Measurements from ENCODE around the gene GPATCH2. TPM values are rescaled to one million over a fixed set of nuclear protein-coding genes. Genes with fewer than 3 reads are reported as not detected.
A peak's percentile ranks its signal among the peaks of the same experiment; 100 is the strongest.

The GPATCH2 gene
- 11.3 TPM for total RNA-seq (2021; ENCODE audit: unreplicated experiment)
- polyA plus RNA-seq (2012) = 2.8 and 3.5 TPM in 2 replicates
- Bru-seq, nascent RNA = percentile 75 among the genes with signal in this experiment
- percentile 60 among the genes with signal in this experiment for BruChase-seq, experiment 1, labeled RNA remaining after a 6-hour chase
- percentile 69 among the genes with signal in this experiment for BruChase-seq, experiment 2, labeled RNA remaining after a 2-hour chase
- long read RNA-seq, full-length matches to known transcripts = 7 of 11 reads
- long read RNA-seq, partial matches to known transcripts = 2 of 11 reads
- long read RNA-seq, other reads (novel, unspliced or antisense) = 2 of 11 reads

- peaks cover 49% of the 10 kb centered on the region for H3K79me2 ChIP-seq (ENCODE audit: insufficient read depth, low read length)
- peak within 1 kb of the TSS; percentile 73 to 83 for H3K4me3 ChIP-seq (replicated peaks in 1 of 2; ENCODE audit: low read depth in 1 of 2, low read length in 2 of 2)
- H3K9me3 ChIP-seq (ENCODE audit: control insufficient read depth in 1 of 2, insufficient read depth in 1 of 2, low read depth in 1 of 2, low read length in 2 of 2) = no peaks in the 10 kb centered on the region
- H3K36me3 ChIP-seq (ENCODE audit: control insufficient read depth in 1 of 2, insufficient read depth in 2 of 2, low read length in 2 of 2) = no peaks in the 10 kb centered on the region
- peak; percentile 89 for ATAC-seq
- peak within 1 kb of the TSS; percentile 96 for H2AFZ ChIP-seq (ENCODE audit: low read depth, low read length, poor library complexity, severe bottlenecking)
- H3K27me3 ChIP-seq (ENCODE audit: insufficient read depth, low read length) = no peaks in the 10 kb centered on the region
- peak within 1 kb of the TSS; percentile 77 for H3K9ac ChIP-seq (ENCODE audit: low read length)
- no peaks in the 10 kb centered on the region for H3K9me2 ChIP-seq (ENCODE audit: insufficient read depth)
- peak within 1 kb of the TSS; percentile 94 for H3K4me2 ChIP-seq (ENCODE audit: low read length)
- peaks cover 7% of the 10 kb centered on the region; the same call in 1 of the 2 replicates for H4K20me1 ChIP-seq (ENCODE audit: insufficient read depth)
- peak within 1 kb of the TSS; percentile 63 for H3K27ac ChIP-seq (ENCODE audit: low read depth, low read length)
- peak; percentile 83 for DNase-seq (ENCODE audit: low read depth, low spot score)
- POLR2A ChIA-PET = interaction anchor here (0.6 to 1.6 kb wide), 6 partner anchors 9 to 83 kb away, joined by 3 to 6 read pairs (median 4); no protein-coding TSS in a partner anchor
- peaks cover 0 to 12% of the 10 kb centered on the region in 2 experiments; a peak in 1 of 4 replicates for H3K4me1 ChIP-seq (ENCODE audit: control insufficient read depth in 1 of 2, insufficient read depth in 2 of 2, low read length in 2 of 2)
- RAD21 ChIA-PET (ENCODE audit: low non-redundant PET in 1 of 2, low total read pairs in 2 of 2, uncharacterized antibody in 2 of 2, unreplicated experiment in 2 of 2) = no interaction called here
- intact Hi-C loops (cut with micrococcal nuclease) = loop anchor here (10.0 kb wide), 1 partner anchor 654 kb away; the partner anchor contains the start of gene RRP15
- no TSS peak for BruUV-seq (replicated peaks)
- CTCF ChIA-PET = interaction anchor here (0.6 to 0.8 kb wide), 2 partner anchors 9 to 186 kb away, joined by 3 read pairs; no protein-coding TSS in a partner anchor
- TF ChIP-seq EZH2phosphoT487 (IDR thresholded peaks at IDR 0.05; ENCODE audit: borderline replicate concordance) (no peak), YY1 (IDR thresholded peaks at IDR 0.05; ENCODE audit: extremely low read depth, insufficient replicate concordance, low read depth, low read length) (peak; percentile 69), JUND (IDR thresholded peaks at IDR 0.05) (peak; percentile 69), SIN3A (IDR thresholded peaks at IDR 0.05; ENCODE audit: low read depth) (peak; percentile 59), CEBPB (IDR thresholded peaks at IDR 0.05; ENCODE audit: low read depth) (no peak), REST (IDR thresholded peaks at IDR 0.05; ENCODE audit: low read depth) (no peak), ZBTB33 (IDR thresholded peaks at IDR 0.05; ENCODE audit: extremely low read depth, insufficient replicate concordance, low read length) (no peak), SRF (IDR thresholded peaks at IDR 0.05; ENCODE audit: low read depth) (no peak), CBX3 (IDR thresholded peaks at IDR 0.05; ENCODE audit: low read depth) (no peak), TCF7L2 (IDR thresholded peaks at IDR 0.05; ENCODE audit: borderline replicate concordance, extremely low read depth, insufficient read depth, insufficient read length) (peak; percentile 64), FOSL1 (IDR thresholded peaks at IDR 0.05; ENCODE audit: low read depth) (no peak), ELF1 (IDR thresholded peaks at IDR 0.05; ENCODE audit: borderline replicate concordance, low read depth) (peak; percentile 33), ZNF274 (IDR thresholded peaks at IDR 0.05; ENCODE audit: low read depth, low read length) (no peak), POLR2A (IDR thresholded peaks at IDR 0.05; ENCODE audit: borderline replicate concordance, extremely low read depth, insufficient read depth, insufficient read length) (peak; percentile 79), RAD21 (IDR thresholded peaks at IDR 0.05; ENCODE audit: low read depth) (no peak), EGR1 (IDR thresholded peaks at IDR 0.05; ENCODE audit: low read depth) (no peak)
These were observed at the start of gene GPATCH2, which contains the start of gene SPATA17 for GRCh38 chr1:217630711-217631591. Gene GPATCH2, minus strand, starts transcription at chr1:217631090. Its CDS starts 119 bp downstream, at chr1:217630971. Gene SPATA17, plus strand, starts transcription at chr1:217631344. Its CDS starts 35 bp downstream, at chr1:217631379.
